ENCODE measurements around the gene SMYD3.
"Not testable (repeated sequence)": the region's sequence is repeated elsewhere in the genome, so short reads cannot be mapped to it uniquely, and the experiment has no call there.

Gene SMYD3

GRCh38 chr1:245800901-245801605, 706.0 kb downstream of the SMYD3 start:
- no peak for DNase-seq (ENCODE audit: low spot score)

DNA sequence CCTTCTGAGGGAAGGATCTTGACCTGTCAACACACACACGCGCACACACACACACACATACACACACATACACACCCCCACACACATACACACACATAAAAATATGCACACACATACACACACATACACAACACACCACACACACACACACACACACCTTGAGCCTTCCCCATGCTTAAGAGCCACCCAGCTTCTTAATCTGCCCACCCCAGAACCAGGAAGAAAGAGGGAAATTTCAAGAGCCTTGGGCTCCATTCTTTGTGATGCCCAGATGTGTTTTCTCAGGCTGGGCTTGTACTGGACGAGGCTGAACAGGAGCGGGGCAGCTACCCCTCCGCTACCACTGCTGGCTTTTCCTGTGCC, 708.7 kb downstream of the SMYD3 start:
- DNase-seq (ENCODE audit: low spot score), result no peak

GRCh38 chr1:245797592-245798348, 709.3 kb downstream of the SMYD3 start:
- peak; percentile 54 for DNase-seq (ENCODE audit: low spot score)

GRCh38 chr1:245791410-245792312, 715.4 kb downstream of the SMYD3 start:
- no peak for DNase-seq (ENCODE audit: low spot score)

DNA sequence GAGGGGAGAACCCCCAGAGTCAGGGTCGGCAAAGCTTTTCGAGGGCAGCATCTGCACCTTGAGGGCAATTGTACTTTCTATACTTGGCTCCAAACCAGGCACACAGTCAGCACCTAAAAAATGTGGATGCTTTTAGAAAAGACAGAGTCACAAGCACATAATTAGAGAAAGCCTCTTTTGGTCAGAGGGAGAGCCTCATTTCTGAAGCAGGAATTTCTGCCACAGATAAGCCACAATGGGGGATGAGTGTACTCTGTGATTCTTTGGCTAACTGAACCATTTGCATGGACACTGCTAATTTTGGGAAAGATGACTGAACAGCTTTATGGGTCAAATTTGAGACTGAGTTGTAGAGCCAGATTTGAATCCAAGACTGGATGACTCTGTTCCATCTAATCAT, 716.6 kb downstream of the SMYD3 start:
- DNase-seq (ENCODE audit: low spot score), result no peak

DNA sequence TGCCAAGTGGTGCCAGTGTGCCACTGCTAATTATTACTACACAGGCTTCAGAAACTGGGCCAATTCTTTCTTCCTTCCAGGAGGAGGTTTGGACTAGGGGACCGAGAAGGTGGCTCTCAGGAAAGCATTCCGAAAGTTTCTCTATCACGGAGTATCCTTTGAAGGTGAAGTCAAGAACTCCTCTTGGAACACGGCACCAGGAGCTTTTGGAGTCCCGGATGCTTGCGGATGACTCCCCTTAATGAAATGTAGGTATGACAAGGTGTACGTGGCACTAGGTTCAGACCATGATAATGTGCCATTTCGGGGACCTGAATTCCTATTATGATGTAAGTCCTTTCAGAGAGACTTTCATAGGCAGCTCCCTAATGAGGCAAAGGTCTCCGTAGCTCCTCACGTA, 718.2 kb downstream of the SMYD3 start:
- no peak for DNase-seq (ENCODE audit: low spot score)

- DNase-seq (ENCODE audit: low spot score), result no peak
These were observed 718.8 kb downstream of the SMYD3 start for GRCh38 chr1:245788269-245788668.

GRCh38 chr1:245786948-245787347, 720.1 kb downstream of the SMYD3 start:
- DNase-seq (ENCODE audit: low spot score), result no peak

DNA sequence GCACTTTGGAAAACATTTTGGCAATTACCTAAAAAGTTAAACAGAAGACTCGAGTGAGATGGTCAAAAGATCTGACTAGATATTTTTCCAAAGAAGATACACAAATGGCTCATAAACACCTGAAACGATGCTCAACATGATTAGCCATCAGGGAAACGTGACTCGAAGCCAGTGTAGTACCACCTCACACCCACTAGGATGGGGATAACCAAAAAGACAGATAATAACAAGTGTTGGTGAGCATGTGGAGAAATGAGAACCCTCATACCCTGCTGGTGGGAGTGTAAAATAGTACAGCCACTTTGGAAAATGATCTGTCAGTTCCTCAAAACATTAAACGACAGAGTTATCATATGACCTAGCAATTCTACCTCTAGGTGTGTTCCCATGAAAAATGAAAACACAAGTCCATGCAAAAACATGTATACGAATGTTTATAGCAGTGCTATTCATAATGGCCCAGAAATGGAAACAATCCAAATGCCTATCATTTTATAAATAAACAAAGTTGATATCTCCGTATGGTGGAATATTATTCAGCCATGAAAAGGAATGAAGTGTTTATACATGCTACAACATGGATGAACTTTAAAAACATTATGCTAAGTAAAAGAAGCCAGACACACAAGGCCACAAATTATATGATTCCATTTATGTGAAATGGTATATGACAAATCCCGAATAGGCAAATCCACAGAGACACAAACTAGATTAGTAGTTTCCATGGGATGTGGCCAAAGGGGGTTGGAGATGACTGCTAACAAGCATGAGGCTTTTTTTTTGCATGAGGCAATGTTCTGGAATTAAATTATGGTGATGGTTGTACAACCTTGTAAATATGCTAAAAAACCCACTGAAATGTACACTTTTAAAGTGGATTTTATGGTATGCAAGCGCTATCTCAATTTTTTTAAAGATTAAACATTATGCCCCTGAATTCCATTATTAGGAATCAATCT, 727.0 kb downstream of the SMYD3 start:
- no peak for DNase-seq (ENCODE audit: low spot score)

DNA sequence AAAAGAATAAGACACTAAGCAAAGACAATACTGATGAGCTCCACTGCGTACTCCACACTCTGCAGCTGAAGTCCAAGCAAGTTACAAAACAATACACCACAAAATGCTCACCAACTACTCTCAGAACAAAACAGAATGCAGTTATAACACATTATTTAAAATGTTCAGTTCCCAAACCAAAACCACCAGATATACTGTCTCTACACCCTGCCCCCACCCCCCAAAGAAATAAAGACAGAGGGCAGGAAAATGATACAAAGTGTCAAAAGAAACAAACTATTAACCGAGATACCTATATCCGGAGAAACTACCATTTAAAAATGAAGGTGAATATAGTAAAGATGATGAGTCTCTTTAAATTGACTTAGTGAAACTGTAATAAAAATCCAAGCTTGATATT, 729.3 kb downstream of the SMYD3 start:
- no peak for DNase-seq (ENCODE audit: low spot score)

DNA sequence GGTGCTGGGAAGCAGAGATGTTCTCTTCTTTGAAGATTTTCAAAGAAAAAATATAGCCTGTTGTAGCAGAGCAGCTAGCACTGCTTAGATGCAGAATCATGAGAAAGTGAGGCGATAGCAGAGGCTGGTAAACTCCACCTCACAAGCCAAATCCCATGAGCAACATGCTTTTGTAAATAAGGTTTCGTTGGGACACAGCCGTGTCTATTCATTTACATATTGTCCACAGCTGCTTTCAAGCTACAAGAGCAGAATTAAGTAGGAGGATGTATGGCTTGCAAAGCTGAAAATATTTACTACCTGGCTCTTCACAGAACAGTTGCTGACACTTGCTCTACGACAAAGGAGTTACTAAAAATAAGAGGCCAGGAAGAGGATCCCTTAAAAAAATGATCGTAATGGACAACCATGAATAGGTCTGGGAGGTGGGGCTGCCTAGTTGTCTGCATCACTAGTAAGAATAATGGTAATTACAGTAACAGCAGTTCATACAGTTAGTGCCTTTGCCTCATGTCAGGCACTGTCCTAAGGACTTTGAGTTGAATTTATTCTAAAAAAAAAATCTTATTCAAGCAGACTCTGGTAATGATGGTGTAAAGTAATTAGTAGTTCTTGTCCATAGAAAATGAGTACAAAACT, 730.3 kb downstream of the SMYD3 start:
- DNase-seq (ENCODE audit: low spot score), result no peak

DNA sequence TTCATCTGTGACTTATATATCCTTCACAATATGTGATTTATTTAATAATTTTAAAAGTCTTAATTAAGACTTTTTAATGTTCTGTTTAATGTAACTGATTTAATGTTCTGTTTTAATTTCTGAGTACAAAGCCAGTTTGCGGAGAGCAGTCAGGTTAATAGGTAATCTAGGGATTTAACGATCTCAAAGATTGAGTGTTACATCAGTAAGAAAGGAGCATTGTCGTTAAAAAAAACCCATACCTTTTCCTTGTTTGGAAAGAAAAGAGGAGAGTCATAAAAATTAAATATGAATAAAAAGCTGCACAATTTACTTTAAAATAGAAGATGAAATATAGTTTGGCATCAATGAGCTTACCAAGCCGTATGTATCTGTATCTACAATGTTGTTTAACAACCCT, 730.9 kb downstream of the SMYD3 start:
- no peak for DNase-seq (ENCODE audit: low spot score)

- not testable (repeated sequence) for DNase-seq (ENCODE audit: low spot score)
These were observed 732.1 kb downstream of the SMYD3 start for GRCh38 chr1:245774931-245775330.

DNA sequence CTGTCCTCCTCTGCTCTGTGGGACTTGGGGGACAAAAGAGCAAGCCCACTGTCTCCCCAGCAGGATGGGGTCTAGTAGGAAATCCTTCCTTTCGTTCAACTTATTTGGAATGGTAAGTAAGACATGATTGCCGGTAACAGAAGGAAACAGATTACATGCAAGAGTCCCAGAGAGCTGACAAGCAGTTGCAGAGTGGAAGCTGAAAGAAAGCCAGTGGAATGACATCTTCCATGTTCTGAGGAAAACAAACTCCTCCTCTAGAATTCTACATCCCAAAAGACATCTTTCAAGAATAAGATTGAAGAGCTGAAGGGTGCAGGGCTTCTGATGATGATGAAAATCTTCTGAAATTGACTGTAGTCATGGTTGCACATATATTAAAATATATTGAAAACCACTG, 732.9 kb downstream of the SMYD3 start:
- no peak for DNase-seq (ENCODE audit: low spot score)

DNA sequence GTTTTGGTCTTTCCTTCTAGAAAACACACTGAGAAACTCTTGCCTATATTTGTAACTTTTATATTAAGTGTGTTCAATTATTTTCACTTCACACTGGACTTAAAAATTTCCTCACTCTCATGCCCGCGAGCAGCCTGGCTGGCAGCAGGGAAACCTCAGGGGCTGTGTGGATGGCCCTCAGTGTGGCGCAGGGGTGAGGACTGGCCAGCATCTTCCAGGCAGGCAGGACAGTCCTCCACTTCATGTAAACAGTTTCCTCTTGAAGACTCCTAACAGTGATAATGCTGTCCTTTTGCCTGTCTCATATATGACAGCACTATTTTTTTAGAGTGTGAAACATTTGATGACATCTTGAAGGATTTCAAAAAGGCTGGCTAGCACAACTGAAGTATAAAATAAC, 733.7 kb downstream of the SMYD3 start:
- no peak for DNase-seq (ENCODE audit: low spot score)

GRCh38 chr1:245772739-245773138, 734.3 kb downstream of the SMYD3 start:
- DNase-seq (ENCODE audit: low spot score), result no peak

DNA sequence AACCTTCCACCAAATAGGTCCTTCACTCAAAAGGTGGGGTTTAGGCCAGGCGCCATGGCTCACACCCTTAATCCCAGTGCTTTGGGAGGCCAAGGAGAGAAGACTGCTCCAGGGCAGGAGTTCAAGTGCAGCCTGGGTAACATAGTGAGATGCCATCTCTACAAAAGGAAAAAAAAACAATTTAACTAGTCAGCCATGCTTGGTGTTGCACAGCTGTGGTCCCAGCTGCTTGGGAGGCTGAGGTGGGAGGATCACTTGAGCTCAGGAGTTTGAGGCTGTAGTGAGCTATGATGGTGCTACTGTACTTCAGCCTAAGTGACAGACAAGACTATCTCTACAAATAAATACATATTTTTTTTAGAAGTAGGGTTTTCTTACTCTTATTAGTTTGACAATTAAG, 734.8 kb downstream of the SMYD3 start:
- no peak for DNase-seq (ENCODE audit: low spot score)

DNA sequence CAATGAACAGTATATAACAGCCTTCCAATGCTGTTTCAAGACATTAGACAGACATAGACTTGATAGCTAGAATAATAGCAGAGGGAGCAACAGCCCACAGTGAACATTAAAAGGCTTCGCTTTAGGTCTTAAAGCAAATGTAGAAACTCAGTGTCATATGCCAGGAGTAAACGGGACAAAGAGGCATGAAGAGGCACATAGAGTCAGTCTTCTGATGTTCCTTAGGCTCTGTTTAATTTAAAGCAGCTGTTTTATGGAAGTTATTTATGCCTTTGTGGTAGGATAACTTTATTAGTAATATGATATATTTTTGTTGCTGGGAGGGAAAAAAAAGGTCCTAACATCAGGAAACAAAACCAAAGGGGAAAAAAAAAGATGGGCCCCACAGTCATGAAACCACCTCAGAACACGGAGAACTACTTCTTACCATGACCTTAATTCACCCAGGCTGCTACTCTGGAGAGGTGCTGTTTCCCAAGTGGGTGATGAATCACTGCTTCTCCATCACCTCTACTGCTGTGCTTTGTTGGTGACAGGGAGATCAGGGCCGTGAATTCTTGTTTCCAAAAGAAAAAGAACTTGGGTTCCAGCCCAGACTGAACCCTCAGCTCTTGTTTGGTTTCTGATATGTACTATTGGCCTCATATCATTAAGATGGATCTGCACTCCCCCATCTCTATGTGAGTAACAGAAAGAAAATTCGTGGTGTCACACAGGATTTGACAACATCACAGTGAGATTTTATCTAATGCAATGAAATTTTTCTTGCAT, 735.4 kb downstream of the SMYD3 start:
- no peak for DNase-seq (ENCODE audit: low spot score)

DNA sequence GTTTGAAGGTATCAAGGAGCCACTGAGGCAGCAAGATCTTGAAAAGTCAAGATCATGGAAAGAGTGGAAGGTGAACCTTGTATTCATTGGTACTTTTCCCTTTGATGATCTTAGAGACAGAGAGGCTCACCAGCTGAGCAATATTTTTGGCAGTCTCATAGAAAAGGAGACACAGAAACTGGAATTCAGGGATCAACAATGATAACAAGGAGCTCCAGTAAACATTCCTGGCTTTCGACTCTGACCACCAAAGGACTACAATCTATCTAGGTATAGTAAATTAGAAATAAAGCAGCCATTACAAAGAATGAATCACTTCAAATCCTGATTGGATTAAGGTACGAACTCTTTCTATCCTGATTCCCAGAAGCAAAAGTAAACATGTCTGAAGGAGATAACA, 736.9 kb downstream of the SMYD3 start:
- no peak for DNase-seq (ENCODE audit: low spot score)

GRCh38 chr1:245768596-245768995, 738.5 kb downstream of the SMYD3 start:
- DNase-seq (ENCODE audit: low spot score), result no peak

Data from iPS-NIHi11 (cell line).